ENCODE data around the gene DDB1. TPM values are rescaled to one million over a fixed set of nuclear protein-coding genes. Genes with fewer than 3 reads are reported as not detected.

Gene DDB1
- total RNA-seq, 1 donor from 2014 or later: 130 TPM

DNA sequence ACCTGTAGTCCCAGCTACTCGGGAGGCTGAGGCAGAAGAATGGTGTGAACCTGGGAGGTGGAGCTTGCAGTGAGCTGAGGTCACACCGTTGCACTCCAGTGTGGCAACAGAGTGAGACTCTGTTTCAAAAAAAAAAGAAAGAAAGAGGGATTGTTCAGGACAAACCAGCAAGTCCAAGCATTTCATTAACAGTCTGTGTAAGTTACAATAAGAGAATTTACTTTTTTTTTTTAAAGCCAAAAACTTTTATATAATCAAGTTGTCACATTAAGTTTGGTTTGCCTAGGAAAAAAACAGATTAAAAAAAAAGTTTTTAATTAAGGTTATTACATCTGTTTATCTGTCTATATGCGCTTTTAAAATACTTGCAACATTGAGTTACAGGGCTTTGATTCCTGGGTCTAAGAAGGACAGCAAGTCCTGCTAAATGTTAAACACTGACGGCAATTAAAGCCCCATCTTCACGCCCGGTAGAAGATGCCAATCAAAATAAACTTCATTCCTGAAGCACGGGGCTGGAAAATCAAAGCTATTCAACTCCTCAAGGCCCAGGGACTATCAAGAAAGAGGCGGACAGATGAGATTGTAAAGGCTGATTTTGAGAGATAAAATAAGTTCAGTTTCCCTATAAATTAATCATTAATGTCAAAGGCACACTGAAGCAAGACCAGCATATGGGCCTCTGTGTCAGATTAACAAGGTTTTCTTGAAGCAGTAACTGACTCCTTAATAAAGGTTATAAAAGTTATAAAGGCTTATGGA lies 39.9 kb upstream of the DDB1 start:
- intact Hi-C loops (cut with DNase I): no loop called here
- H3K27me3 ChIP-seq: no peaks in the 10 kb centered on the region
- peaks cover 0 to 1% of the 10 kb centered on the region in 2 donors for H3K4me1 ChIP-seq
- H3K27ac ChIP-seq: no peak overlapping the region
- no peak overlapping the region for H3K4me3 ChIP-seq
- TF ChIP-seq, protein P1, sequence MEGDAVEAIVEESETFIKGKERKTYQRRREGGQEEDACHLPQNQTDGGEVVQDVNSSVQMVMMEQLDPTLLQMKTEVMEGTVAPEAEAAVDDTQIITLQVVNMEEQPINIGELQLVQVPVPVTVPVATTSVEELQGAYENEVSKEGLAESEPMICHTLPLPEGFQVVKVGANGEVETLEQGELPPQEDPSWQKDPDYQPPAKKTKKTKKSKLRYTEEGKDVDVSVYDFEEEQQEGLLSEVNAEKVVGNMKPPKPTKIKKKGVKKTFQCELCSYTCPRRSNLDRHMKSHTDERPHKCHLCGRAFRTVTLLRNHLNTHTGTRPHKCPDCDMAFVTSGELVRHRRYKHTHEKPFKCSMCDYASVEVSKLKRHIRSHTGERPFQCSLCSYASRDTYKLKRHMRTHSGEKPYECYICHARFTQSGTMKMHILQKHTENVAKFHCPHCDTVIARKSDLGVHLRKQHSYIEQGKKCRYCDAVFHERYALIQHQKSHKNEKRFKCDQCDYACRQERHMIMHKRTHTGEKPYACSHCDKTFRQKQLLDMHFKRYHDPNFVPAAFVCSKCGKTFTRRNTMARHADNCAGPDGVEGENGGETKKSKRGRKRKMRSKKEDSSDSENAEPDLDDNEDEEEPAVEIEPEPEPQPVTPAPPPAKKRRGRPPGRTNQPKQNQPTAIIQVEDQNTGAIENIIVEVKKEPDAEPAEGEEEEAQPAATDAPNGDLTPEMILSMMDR (IDR thresholded peaks at IDR 0.05): no peak
- no peaks in the 10 kb centered on the region for H3K9me3 ChIP-seq
- peaks cover 18 to 31% of the 10 kb centered on the region in 2 donors for H3K36me3 ChIP-seq
- DNase-seq (ENCODE audit: low spot score in 2 of 2): no peak

DNA sequence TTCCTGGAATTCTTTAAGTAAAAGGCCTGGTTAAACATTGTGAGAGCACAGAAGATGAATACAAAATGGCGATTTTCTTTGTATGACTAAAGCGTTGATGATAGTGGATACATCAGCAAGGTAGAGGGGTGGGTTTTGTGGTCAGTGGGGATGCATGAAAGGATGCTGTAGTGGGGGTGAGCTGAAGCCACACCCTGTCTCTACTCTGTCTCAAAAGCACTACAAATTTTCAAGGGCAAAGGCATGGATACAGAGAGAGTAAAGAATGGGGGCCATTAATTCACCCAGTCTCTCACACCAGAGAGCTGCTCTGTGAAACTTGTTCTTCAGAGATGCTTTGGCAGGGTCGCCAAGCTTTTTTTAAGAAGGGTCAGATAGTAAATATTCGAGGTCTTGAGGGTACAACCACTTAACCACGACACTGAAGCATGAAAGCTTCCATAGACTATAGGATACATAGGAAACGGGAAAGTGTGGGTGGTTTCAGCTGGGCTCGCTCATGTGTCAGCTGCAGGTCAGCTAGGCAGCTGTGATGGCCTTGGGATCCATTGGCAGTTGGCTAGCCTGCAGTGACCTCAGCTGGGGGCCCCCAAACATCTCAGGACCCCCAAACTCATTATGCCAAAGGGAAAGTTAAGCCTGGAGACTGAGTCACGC lies 37.6 kb upstream of the DDB1 start:
- H3K9me3 ChIP-seq: no peaks in the 10 kb centered on the region
- DNase-seq (ENCODE audit: low spot score in 2 of 2): no peak
- intact Hi-C loops (cut with DNase I): no loop called here
- H3K4me3 ChIP-seq: no peak overlapping the region
- H3K27me3 ChIP-seq: no peaks in the 10 kb centered on the region
- H3K4me1 ChIP-seq: no peaks in the 10 kb centered on the region
- TF ChIP-seq, protein P1 (IDR thresholded peaks at IDR 0.05): no peak
- H3K27ac ChIP-seq: peak overlapping the region; percentile 20 to 50
- peaks cover 41 to 55% of the 10 kb centered on the region in 2 donors for H3K36me3 ChIP-seq

DNA sequence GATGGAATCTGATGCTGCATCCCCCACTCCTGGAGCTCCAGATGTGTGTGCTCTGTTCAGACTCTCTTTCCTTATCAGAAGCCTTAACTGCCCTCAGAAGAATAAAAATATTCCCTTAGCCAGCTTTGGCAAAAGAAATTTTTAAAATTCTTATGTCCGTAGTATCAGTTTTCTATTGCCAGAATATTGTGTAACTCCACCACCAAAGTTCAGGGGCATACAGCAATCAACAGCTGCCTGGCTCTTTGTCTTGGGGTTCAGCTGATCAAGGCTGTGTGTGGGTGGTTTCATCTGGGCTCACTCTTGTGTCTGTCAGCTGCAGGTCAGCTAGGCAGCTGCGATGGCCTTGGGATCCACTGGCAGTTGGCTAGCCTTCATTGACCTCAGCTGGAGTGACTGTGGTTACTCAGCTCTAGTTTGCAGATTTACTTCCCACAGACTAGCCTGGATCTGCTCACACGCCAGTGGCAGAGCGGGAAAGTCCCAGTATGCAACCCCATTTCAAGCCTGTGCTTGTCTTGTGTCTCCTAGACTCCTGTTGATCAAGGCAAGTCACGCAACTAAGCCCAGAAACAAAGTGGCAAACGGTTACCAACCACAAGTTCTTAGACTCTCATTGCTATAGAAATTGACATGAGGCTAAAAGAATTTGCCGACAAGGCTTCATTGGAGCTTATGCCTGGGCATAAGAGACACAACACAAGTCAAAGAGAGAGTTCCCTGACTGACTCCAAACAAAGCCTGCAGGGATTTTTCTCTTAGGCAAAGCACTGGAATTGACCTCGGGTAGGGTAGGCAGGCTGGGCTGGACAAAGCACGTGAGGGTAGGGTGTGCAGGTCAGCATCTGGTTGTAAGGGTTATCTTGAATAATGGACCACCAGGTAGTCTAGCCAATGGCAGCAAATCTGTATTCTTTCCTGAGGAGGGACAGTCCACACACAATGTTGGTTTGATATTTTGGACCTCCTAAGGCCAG lies 36.8 kb upstream of the DDB1 start:
- intact Hi-C loops (cut with DNase I): no loop called here
- H3K27me3 ChIP-seq: no peaks in the 10 kb centered on the region
- no peak overlapping the region for H3K4me3 ChIP-seq
- H3K36me3 ChIP-seq: peaks cover 48 to 63% of the 10 kb centered on the region in 2 donors
- no peaks in the 10 kb centered on the region for H3K9me3 ChIP-seq
- H3K4me1 ChIP-seq: no peaks in the 10 kb centered on the region
- TF ChIP-seq, protein P1 (IDR thresholded peaks at IDR 0.05): no peak
- peak overlapping the region; percentile 20 to 50 for H3K27ac ChIP-seq
- DNase-seq (ENCODE audit: low spot score in 2 of 2): no peak

DNA sequence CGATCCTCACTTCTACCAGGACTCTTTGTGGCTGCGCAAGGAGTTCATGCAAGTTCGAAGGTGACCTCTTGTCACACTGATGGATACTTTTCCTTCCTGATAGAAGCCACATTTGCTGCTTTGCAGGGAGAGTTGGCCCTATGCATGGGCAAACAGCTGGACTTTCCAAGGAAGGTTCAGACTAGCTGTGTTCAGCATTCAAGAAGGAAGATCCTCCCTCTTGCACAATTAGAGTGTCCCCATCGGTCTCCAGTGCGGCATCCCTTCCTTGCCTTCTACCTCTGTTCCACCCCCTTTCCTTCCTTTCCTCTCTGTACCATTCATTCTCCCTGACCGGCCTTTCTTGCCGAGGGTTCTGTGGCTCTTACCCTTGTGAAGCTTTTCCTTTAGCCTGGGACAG lies 35.7 kb upstream of the DDB1 start:
- Histone ChIP-seq H3K36me3 (peaks cover 53 to 71% of the 10 kb centered on the region in 2 donors), H3K4me1 (no peaks in the 10 kb centered on the region), H3K9me3 (no peaks in the 10 kb centered on the region), H3K27ac (no peak overlapping the region), H3K4me3 (no peak overlapping the region), H3K27me3 (no peaks in the 10 kb centered on the region)
- DNase-seq (ENCODE audit: low spot score in 2 of 2): no peak
- TF ChIP-seq, protein P1 (IDR thresholded peaks at IDR 0.05): no peak
- intact Hi-C loops (cut with DNase I): no loop called here

DNA sequence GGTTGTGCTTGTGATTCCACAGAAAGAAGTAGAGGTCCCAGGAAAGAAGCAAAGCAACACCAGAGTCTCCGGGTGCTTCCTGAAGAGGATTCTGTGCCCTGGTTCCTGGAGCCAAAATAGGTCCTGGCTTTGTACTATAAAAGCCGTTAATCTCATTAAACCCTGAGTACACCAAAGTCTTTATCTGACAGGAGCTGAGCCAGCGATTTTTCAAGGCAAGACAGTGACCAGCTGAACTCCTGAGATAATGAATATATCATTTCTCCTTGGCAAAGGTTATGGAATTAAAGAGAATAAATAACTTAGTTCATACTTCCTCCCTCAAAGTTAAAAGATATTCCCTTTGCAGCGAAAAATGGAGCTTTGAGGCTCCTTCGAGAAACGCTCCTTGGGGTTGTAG lies 34.5 kb upstream of the DDB1 start:
- peaks cover 53 to 71% of the 10 kb centered on the region in 2 donors for H3K36me3 ChIP-seq
- TF ChIP-seq, protein P1 (IDR thresholded peaks at IDR 0.05): no peak
- no peak overlapping the region for H3K4me3 ChIP-seq
- no peaks in the 10 kb centered on the region for H3K9me3 ChIP-seq
- DNase-seq (ENCODE audit: low spot score in 2 of 2): no peak
- H3K27me3 ChIP-seq: no peaks in the 10 kb centered on the region
- H3K4me1 ChIP-seq: no peaks in the 10 kb centered on the region
- no peak overlapping the region for H3K27ac ChIP-seq
- intact Hi-C loops (cut with DNase I): no loop called here

Measured in ascending aorta (tissue), 2 donors.